Activated effector memory CD4-positive, alpha-beta T cell treated with anti-CD3 and anti-CD28 coated beads, Interleukin-2, amount 50 U/mL, for 16 hours (primary cell): Measurements from ENCODE around the gene CAMK2G.

Experiments used
- DNase-seq: peaks from one replicate; pipeline ENCODE4 v3.0.0-alpha.2; 2020

Gene CAMK2G

DNA sequence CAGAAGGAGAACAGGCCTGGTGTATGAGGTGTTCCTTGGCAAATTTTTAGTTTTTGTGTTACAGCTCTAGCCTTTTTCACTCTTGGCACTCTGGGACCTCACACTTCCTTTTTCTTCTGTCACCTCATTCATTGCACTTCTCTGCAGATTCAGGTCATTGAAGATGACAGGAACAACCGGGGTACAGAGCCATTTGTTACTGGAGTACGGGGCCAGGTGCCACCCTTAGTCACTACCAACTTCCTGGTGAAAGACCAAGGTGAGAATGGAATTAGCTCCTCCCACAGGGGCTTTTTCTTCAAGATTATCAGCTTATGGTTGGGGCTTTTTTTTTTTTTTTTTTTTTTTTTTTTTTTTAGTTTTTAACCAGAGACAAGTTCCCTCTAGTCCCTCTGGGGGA is 111.0 kb downstream of the CAMK2G start:
- DNase-seq, result no peak

- DNase-seq, result no peak
Measured at GRCh38 chr10:73762915-73763314, 111.4 kb downstream of the CAMK2G start.
